GM19463 (cell line): Measurements from ENCODE around the gene SLCO3A1.

Experiments
- ATAC-seq: cut with Tn5 transposase; IDR thresholded peaks from one replicate; pipeline ENCODE4 v1.9.1; 2021; ENCODE audit warnings: mild to moderate bottlenecking, moderate library complexity; ENCODE audit not compliant: unreplicated experiment

Gene SLCO3A1

GRCh38 chr15:92023965-92024364 lies 170.5 kb downstream of the SLCO3A1 start:
- ATAC-seq = no peak

- ATAC-seq = no peak
These were observed 172.3 kb downstream of the SLCO3A1 start for GRCh38 chr15:92025706-92026270.

GRCh38 chr15:92028389-92028724 lies 174.8 kb downstream of the SLCO3A1 start:
- no peak for ATAC-seq

- ATAC-seq = no peak
These were observed 176.3 kb downstream of the SLCO3A1 start for GRCh38 chr15:92029767-92030166.

- no peak for ATAC-seq
These were observed 179.8 kb downstream of the SLCO3A1 start for GRCh38 chr15:92033314-92033713.

- ATAC-seq = no peak
These were observed 180.2 kb downstream of the SLCO3A1 start for GRCh38 chr15:92033723-92034122.

- no peak for ATAC-seq
These were observed 180.7 kb downstream of the SLCO3A1 start for GRCh38 chr15:92034227-92034626.

GRCh38 chr15:92035551-92035950 lies 182.0 kb downstream of the SLCO3A1 start:
- ATAC-seq = no peak

- ATAC-seq = no peak
These were observed 182.5 kb downstream of the SLCO3A1 start for GRCh38 chr15:92035961-92036360.

GRCh38 chr15:92037491-92037890 lies 184.0 kb downstream of the SLCO3A1 start:
- ATAC-seq = no peak

DNA sequence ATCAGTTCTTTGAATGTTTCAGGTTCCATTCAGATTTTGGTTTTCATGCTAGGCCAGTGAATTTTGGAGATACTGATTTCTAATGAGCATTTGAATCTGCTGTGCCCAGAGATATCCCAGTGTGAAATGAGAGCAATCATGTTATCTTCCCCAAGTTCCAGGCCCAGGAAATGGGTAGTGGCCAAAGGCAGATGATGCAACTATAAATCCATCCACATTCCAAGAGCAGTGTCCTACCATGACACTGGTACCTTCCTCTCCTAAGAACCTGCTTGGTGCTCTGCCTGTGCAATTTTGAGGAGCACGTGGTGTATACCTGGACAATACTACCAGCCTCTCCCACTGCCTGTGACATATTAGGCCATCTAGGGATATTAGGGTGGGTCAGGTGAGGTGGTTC lies 186.8 kb downstream of the SLCO3A1 start:
- ATAC-seq = no peak

- ATAC-seq = no peak
These were observed 187.9 kb downstream of the SLCO3A1 start for GRCh38 chr15:92041371-92041770.

DNA sequence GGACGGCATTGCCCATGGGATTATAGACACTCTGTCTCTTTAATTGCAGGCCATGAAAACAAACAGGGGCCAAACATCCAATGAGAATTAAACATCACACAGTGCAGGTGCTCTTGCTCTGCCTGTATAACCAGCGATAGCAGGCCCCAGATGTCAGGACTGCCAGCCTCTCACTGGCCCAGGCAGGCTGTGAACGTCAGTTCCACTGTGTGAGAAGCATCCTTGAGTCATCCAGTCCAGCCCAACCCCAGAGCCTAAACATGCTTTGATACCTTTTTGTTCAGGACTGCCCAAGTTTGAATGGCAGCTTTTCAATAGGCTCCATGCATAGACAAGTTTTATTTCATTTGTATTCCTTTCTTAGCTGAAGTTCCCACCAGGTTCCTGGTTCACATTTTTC lies 189.8 kb downstream of the SLCO3A1 start:
- no peak for ATAC-seq

- ATAC-seq = no peak
These were observed 190.8 kb downstream of the SLCO3A1 start for GRCh38 chr15:92044203-92044909.

GRCh38 chr15:92047900-92048299 lies 194.4 kb downstream of the SLCO3A1 start:
- ATAC-seq = no peak

DNA sequence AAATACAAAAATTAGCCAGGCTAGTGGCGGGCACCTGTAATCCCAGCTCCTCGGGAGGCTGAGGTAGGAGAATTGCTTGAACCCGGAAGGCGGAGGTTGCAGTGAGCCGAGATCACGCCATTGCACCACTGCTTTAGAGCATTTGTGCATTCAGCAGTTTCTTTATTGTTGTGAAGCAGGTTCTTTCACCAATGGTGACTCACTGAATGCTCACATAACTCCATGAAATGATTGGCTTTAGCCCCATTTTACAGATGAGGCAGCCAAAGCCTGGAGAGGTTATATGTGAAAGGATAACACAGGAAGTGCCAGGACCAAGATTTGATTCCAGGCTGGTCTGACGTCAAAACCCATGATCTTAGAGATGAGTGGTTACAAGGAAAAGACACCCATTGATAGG lies 195.2 kb downstream of the SLCO3A1 start:
- no peak for ATAC-seq

- ATAC-seq = no peak
These were observed 195.9 kb downstream of the SLCO3A1 start for GRCh38 chr15:92049290-92049989.

DNA sequence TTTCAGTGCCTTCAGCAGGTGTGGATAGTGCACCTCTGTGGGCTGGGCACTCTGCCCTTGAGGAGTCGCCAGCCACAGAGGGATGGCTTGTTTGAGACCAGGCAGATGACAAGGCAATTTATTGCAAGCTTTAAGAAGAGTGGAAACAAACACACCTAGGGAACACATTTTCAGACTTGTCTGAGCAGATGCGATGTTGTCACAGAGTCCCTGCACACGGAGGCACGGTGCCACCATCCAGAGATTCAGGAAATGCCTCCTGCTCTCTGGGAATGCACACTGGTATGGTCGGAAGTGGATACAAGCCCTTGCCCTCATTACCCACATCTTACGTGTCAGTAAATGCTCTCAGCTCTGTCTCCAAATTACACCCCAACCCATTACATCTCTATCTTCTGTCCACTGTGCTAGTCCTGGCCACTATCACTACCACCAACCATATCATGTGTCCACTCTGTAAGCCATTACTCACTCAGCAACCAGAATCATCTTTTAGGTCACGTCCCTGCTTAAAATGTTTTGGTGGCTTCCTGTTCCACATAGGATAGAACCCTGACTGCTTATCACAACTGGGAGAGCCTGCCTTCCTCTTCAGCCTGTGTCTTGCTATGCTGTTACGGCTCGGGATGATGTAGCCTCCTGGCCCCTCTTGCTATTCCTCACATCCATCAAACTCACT lies 196.9 kb downstream of the SLCO3A1 start:
- no peak for ATAC-seq

DNA sequence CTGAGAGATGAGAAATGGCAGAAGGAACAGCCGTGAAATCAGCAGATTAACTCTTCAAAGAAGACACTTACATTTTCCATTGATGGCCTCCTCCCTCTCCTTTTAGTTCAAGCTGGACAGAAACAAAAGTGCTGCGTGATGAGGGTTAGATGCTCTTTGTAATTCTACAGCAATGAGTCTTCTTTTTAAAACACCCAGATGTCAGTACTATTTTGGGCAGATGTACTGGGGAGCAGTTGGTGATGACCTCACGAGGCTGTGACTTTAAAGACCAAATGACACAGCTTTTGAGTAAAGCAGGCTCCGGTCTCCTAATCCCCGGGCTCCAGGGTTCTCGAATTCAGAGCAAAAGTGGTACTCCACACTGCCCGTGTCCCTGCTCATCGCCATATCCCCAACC lies 198.2 kb downstream of the SLCO3A1 start:
- ATAC-seq = no peak

DNA sequence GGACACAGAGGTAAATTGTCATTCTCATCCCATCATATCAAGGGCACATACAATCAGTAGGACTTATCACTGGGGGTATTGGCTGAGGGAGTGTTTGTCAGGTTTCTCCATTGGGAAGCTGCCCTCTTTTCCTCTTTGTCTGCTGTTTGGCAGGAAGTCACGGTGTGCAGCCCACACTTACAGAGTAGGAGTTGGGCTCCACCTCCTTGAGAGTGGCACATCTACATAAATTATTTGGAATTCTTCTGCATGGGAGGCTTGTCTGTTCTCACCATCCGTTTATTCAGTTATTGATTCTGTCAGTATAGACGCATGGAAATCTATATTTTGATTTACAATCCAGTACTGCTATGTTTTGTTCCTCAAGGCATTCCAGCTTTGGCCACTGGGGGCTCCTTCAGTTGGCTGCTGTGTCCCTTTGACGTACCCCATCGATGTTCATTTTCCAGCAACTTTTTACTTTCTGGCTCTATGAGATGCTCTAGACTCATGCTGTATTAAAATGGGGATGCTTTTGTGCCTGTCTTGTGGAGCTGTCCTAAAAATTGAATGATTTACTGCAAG lies 200.3 kb downstream of the SLCO3A1 start:
- no peak for ATAC-seq

GRCh38 chr15:92056875-92057274 lies 203.4 kb downstream of the SLCO3A1 start:
- ATAC-seq = no peak
